Endothelial cell of umbilical vein (primary cell): ENCODE data around the gene PTPRU.

Source experiments
- CTCF ChIP-seq, 2 donors: IDR thresholded peaks; 1 replicate in 1 of 2; 2 replicates in 1 of 2; pipeline ENCODE4 v1.5.1; 2011; ENCODE audit warnings: low read length in 2 of 2, mild to moderate bottlenecking in 2 of 2, moderate library complexity in 2 of 2, control low read depth in 1 of 2, inconsistent platforms in 1 of 2, low read depth in 1 of 2; ENCODE audit not compliant: insufficient read depth in 1 of 2; ENCODE audit errors: extremely low read depth in 1 of 2
- EZH2 ChIP-seq: IDR thresholded peaks from 2 replicates; pipeline ENCODE4 v1.6.1; 2012; ENCODE audit warnings: borderline replicate concordance, low read depth, mild to moderate bottlenecking, moderate library complexity, low read length, inconsistent platforms; ENCODE audit not compliant: severe bottlenecking
- JUN ChIP-seq: IDR thresholded peaks from 2 replicates; pipeline ENCODE4 v1.6.1; 2011; ENCODE audit warnings: borderline replicate concordance, low read depth; ENCODE audit not compliant: insufficient read length, insufficient read depth
- POLR2A ChIP-seq: IDR thresholded peaks from 2 replicates; pipeline ENCODE4 v1.6.1; 2012; ENCODE audit warnings: low read depth, mild to moderate bottlenecking, control low read depth, low read length
- POLR2AphosphoS5 ChIP-seq: IDR thresholded peaks from 2 replicates; pipeline ENCODE4 v1.6.1; 2012; ENCODE audit warnings: low read depth, mild to moderate bottlenecking, control low read depth, low read length, moderate library complexity; ENCODE audit not compliant: insufficient read depth

GRCh38 chr1:29304025-29304684, 67.8 kb downstream of the PTPRU start:
- TF ChIP-seq POLR2AphosphoS5 (no peak), POLR2A (no peak), CTCF (IDR thresholded peaks at IDR 0.05; ENCODE audit: extremely low read depth in 1 of 2, insufficient read depth in 1 of 2, low read depth in 1 of 2, low read length in 2 of 2) (no peak), JUN (no peak), EZH2 (no peak)
